ENCODE data around the gene SPRED2. TPM values are rescaled to one million over a fixed set of nuclear protein-coding genes. Genes with fewer than 3 reads are reported as not detected.

The SPRED2 gene
- total RNA-seq, 4 donors from 2014 or later: 12.5 to 21.2 (median 13.8) TPM

GRCh38 chr2:65404988-65405697, 27.3 kb downstream of the SPRED2 start:
- H3K36me3 ChIP-seq: no peaks in the 10 kb centered on the region
- H3K9me3 ChIP-seq: no peaks in the 10 kb centered on the region
- no peak for ATAC-seq
- H3K27me3 ChIP-seq: no peaks in the 10 kb centered on the region
- 82 to 86% methylated on average over 9 to 10 of the region's 10 CpGs for WGBS, 2 donors (ENCODE audit: low coverage in 1 of 2)
- TF ChIP-seq POLR2A (IDR thresholded peaks at IDR 0.05): no peak
- TF ChIP-seq CTCF (IDR thresholded peaks at IDR 0.05): no peak
- no peak for TF ChIP-seq POLR2AphosphoS5 (IDR thresholded peaks at IDR 0.05)
- no peak for TF ChIP-seq EP300 (IDR thresholded peaks at IDR 0.05)
- no peak overlapping the region for H3K27ac ChIP-seq
- no peak overlapping the region for H3K4me3 ChIP-seq
- peaks cover 0 to 25% (median 0%) of the 10 kb centered on the region in 3 donors for H3K4me1 ChIP-seq

GRCh38 chr2:65403529-65403915, 28.9 kb downstream of the SPRED2 start:
- TF ChIP-seq EP300 (IDR thresholded peaks at IDR 0.05) (no peak), POLR2AphosphoS5 (IDR thresholded peaks at IDR 0.05) (no peak), CTCF (IDR thresholded peaks at IDR 0.05) (no peak), POLR2A (IDR thresholded peaks at IDR 0.05) (no peak)
- 87 to 97% methylated on average over 5 of the region's 5 CpGs for WGBS, 2 donors (ENCODE audit: low coverage in 1 of 2)
- no peak overlapping the region for H3K27ac ChIP-seq
- H3K4me1 ChIP-seq: peaks cover 0 to 25% (median 0%) of the 10 kb centered on the region in 3 donors
- H3K36me3 ChIP-seq: no peaks in the 10 kb centered on the region
- no peak overlapping the region for H3K4me3 ChIP-seq
- no peaks in the 10 kb centered on the region for H3K9me3 ChIP-seq
- ATAC-seq: no peak
- no peaks in the 10 kb centered on the region for H3K27me3 ChIP-seq

- Histone ChIP-seq H3K4me3 (no peak overlapping the region), H3K36me3 (no peaks in the 10 kb centered on the region), H3K27me3 (no peaks in the 10 kb centered on the region), H3K27ac (no peak overlapping the region), H3K4me1 (peaks cover 0 to 25% (median 0%) of the 10 kb centered on the region in 3 donors), H3K9me3 (no peaks in the 10 kb centered on the region)
- TF ChIP-seq POLR2A (IDR thresholded peaks at IDR 0.05) (no peak), POLR2AphosphoS5 (IDR thresholded peaks at IDR 0.05) (peak; percentile 37), EP300 (IDR thresholded peaks at IDR 0.05) (no peak), CTCF (IDR thresholded peaks at IDR 0.05) (no peak)
- peak; percentile 67 for ATAC-seq
- 42 to 53% methylated on average over 6 to 7 of the region's 8 CpGs for WGBS, 2 donors (ENCODE audit: low coverage in 1 of 2)
Observed at GRCh38 chr2:65402780-65403528, 29.4 kb downstream of the SPRED2 start.

- 73% methylated on average over 2 of the region's 2 CpGs; no CpG with 5 or more reads in 1 of the 2 donors for WGBS, 2 donors (ENCODE audit: low coverage in 1 of 2)
- no peak for ATAC-seq
Observed at GRCh38 chr2:65402323-65402722, 30.1 kb downstream of the SPRED2 start.

More at GRCh38 chr2:65402323-65402722, 30.1 kb downstream of the SPRED2 start:
- no peaks in the 10 kb centered on the region for H3K36me3 ChIP-seq
- TF ChIP-seq EP300 (IDR thresholded peaks at IDR 0.05) (no peak), POLR2AphosphoS5 (IDR thresholded peaks at IDR 0.05) (no peak), CTCF (IDR thresholded peaks at IDR 0.05) (no peak), POLR2A (IDR thresholded peaks at IDR 0.05) (no peak)
- H3K9me3 ChIP-seq: no peaks in the 10 kb centered on the region
- no peak overlapping the region for H3K4me3 ChIP-seq
- peaks cover 0 to 32% (median under 1%) of the 10 kb centered on the region in 3 donors for H3K4me1 ChIP-seq
- no peak overlapping the region for H3K27ac ChIP-seq
- H3K27me3 ChIP-seq: no peaks in the 10 kb centered on the region
